Bone marrow (tissue), 2 donors: ENCODE results near the gene JPH3.
"Not testable (repeated sequence)": the region's sequence is repeated elsewhere in the genome, so short reads cannot be mapped to it uniquely, and the experiment has no call there.

Experiments used
- DNase-seq, 2 donors: peaks; one replicate each; lab custom pipeline; 2025; lab: John Stamatoyannopoulos, UW

The JPH3 gene

GRCh38 chr16:87654826-87655225 is 52.5 kb downstream of the JPH3 start:
- no peak for DNase-seq

- DNase-seq, result no peak
Measured at GRCh38 chr16:87656328-87656727, 54.0 kb downstream of the JPH3 start.

- no peak for DNase-seq
Measured at GRCh38 chr16:87657621-87658192, 55.4 kb downstream of the JPH3 start.

GRCh38 chr16:87658564-87659225 is 56.4 kb downstream of the JPH3 start:
- no peak for DNase-seq

GRCh38 chr16:87661561-87661960 is 59.3 kb downstream of the JPH3 start:
- peak; percentile 16 to 68 for DNase-seq

- no peak for DNase-seq
Measured at GRCh38 chr16:87662254-87663204, 60.2 kb downstream of the JPH3 start.

GRCh38 chr16:87664792-87665191 is 62.5 kb downstream of the JPH3 start:
- DNase-seq, result no peak

GRCh38 chr16:87665193-87665592 is 62.9 kb downstream of the JPH3 start:
- no peak for DNase-seq

- DNase-seq, result no peak
Measured at GRCh38 chr16:87666919-87667318, 64.6 kb downstream of the JPH3 start.

GRCh38 chr16:87667443-87667842 is 65.1 kb downstream of the JPH3 start:
- no peak for DNase-seq

GRCh38 chr16:87667946-87668345 is 65.6 kb downstream of the JPH3 start:
- DNase-seq, result no peak

GRCh38 chr16:87669672-87670071 is 67.4 kb downstream of the JPH3 start:
- no peak for DNase-seq

GRCh38 chr16:87671221-87671620 is 68.9 kb downstream of the JPH3 start:
- no peak for DNase-seq

GRCh38 chr16:87671715-87672270 is 69.5 kb downstream of the JPH3 start:
- no peak for DNase-seq

- no peak for DNase-seq
Measured at GRCh38 chr16:87674419-87674818, 72.1 kb downstream of the JPH3 start.

GRCh38 chr16:87675111-87675719 is 72.9 kb downstream of the JPH3 start:
- no peak for DNase-seq

GRCh38 chr16:87677830-87678229 is 75.5 kb downstream of the JPH3 start:
- no peak for DNase-seq

GRCh38 chr16:87678618-87679017 is 76.3 kb downstream of the JPH3 start:
- DNase-seq, result no peak

GRCh38 chr16:87679593-87680271 is 77.4 kb downstream of the JPH3 start:
- DNase-seq, result no peak

- no peak for DNase-seq
Measured at GRCh38 chr16:87680272-87680644, 78.0 kb downstream of the JPH3 start.

GRCh38 chr16:87681051-87681602 is 78.8 kb downstream of the JPH3 start:
- DNase-seq, result not testable (repeated sequence)
